Activated CD8-positive, alpha-beta memory T cell treated with anti-CD3 and anti-CD28 coated beads for 48 hours (primary cell): ENCODE results near the gene NSF.
"Not testable (repeated sequence)": the region's sequence is repeated elsewhere in the genome, so short reads cannot be mapped to it uniquely, and the experiment has no call there.

Experiments used
- DNase-seq, 3 experiments: peaks; one replicate each; pipeline ENCODE4 v3.0.0-alpha.2; 2020; ENCODE audit warnings: low read depth in 2 of 3, low spot score in 2 of 3

NSF gene

DNA sequence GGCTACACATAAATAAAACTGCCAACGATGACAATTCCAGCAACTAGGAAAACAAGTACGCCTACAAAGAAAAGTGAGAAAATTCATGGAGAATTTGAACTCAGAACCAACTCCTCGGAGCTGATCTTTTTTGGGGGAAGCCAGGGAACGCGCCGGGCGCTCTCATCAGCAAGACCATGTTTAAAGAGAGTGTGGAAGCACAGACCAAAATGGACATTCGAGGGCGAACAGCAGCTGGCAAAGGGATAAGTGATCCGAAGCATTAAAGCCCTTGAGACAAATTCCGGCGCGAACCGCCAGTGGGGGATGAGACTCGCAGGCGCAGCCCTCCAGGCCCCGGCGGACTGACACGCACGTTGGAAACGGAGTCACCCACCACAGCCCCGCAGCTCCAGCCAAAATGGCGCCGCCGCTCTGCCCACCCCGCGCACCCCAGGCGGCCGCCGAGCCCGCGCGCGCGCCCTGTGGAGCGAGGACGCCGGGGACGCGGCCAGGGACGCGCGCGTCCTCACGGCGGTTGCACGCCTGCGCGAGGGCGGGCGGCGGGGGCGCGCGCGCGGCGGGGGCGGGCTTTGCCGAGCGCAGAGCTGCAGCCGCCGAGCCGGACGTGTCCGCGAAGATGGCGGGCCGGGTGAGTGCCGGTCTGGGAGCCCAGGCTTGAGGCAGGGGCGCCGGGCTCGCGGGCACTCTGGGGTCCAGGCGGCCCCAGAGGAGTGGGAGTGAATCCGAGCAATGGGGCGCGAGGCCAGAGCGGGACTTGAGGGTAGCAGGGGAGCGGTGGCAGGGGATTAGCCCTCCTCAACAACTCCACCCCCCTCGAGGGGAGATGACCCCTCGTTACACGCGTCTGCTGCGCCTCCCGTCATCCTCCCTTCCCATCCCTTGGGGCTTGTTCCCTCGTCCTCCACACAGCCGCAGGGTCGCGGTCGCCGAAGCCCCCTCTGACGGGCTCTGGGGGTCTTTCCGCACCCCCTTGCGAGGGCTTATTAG lies at the start of gene NSF:
Gene NSF, plus strand, starts transcription at position 513 of the 990 bp plus-strand sequence. Its CDS starts 107 bp downstream, at position 620.
- not testable (repeated sequence) for DNase-seq

DNA sequence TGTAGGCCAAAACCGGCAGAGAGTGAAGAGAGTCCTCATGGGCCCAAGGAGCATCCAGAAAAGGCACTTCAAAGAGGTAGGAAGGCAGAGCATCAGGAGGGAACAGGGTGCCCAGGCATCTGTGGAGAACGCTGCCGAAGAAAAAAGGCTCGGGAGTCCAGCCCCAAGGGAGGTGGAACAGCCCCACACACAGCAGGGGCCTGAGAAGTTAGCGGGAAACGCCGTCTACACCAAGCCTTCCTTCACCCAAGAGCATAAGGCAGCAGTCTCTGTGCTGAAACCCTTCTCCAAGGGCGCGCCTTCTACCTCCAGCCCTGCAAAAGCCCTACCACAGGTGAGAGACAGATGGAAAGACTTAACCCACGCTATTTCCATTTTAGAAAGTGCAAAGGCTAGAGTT lies 41.9 kb upstream of the NSF start:
- not testable (repeated sequence) for DNase-seq

DNA sequence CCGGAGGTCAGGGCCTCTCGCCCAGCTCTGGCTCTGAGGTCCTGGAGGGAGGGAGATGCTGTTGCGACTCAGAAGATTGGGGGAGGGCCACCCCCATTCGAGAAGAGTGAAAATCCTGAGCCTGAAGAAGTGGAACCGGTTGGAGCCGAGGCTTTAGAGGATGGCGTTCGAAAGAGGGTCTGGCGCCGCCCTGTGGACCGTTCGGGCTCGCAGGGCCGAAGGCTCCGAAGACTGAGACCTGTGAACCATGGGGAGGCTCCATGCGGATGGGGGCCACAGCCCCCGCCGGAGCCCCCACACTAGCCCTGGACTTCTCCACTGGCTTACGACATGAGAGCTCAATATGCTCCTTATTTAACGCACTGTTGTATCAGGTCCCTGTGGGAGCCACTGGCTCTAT lies 31.3 kb upstream of the NSF start:
- not testable (repeated sequence) for DNase-seq

GRCh38 chr17:46560048-46560447 lies 30.4 kb upstream of the NSF start:
- not testable (repeated sequence) for DNase-seq

DNA sequence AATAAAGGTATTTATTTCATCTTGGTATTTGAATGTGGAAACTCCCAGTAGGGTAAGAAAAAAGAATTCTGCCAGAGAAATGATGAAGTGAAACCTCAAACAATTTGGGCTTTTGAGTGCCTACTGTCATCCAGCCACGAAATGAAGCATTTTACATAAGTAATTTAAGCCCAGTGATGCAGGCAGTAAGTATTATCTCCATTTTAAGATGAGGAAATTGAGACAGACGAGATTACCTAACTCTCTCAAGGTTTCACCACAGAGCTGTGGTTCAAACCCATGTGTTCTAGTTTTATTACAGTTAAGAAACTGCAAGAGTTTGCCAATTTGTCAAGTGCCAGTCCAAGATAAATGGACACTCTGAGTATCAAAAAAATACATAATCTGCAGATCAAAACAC lies 24.2 kb upstream of the NSF start:
- not testable (repeated sequence) for DNase-seq

GRCh38 chr17:46566980-46567379 lies 23.5 kb upstream of the NSF start:
- not testable (repeated sequence) for DNase-seq

DNA sequence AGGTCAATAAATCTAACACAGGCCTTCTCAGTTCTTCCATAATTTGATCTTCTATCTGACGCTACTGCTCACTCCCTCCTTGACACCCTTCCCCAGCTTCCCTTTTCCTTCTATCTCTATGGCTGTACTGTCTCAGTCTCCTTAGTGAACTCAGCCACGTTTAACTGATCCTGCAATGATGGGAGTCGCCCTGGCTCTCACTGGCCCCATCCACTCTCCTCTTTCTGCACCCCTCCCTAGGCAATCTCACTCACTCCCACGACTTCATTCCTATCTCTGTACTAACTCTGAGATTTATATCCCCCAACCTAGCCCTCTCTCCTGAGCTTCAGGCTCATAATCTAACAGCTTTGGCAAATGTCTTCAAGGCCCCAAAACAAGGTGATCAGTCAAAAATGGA lies 18.7 kb upstream of the NSF start:
- DNase-seq, result not testable (repeated sequence)

DNA sequence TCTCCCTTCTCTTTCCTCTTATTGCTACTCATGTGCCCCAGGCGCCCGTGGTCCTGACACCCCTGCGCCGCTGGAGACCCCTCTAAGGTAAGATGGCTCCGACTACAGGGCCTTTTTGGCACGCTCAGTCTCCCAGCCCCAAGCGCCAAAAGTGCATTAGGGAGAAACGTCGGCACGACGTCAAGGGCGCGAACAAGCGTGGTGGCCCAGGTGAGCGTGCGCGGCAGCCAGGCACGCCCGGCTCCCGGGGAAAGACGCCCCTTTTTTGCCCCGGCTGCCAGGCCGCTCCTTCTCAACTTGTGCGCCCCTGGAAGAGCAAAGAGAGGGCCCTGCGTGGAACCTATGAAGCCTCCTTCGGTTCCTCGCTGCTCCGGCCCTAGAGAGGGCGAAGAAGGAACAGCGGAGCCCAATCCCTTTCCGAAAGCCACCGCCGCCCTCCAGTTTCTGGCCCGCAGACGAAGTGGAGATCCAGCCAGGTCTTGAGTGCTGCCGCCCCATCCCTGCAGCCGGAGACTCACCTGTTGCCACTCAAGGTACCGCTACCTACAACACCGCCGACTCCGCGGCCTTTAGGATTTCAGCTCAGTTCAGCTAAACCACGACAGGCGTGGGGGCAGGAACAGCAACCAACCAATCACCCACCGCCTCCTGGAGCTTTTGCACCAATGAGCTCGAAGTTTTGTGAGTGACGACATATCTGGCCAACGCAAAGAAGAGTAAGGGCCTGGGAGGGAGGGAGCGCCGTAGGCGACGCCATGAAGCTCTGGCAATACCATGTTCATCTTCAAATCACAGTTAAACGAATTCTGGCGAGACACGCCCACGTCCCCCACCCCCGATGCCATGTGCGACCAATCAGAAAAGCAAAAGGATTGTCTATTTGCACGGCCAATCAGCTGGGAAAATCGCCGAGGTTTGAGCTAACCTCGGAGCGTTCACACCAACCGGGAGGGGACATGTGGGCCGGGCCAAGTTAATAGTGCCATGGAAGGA lies 11.1 kb upstream of the NSF start, which contains the start of gene ARL17A:
Gene ARL17A, minus strand, starts transcription at position 609 of the 993 bp plus-strand sequence. CDS start 3,369 bp downstream, outside the sequence.
- peak; percentile 0 to 40 (median 33) for DNase-seq

- not testable (repeated sequence) for DNase-seq
These were observed 10.4 kb upstream of the NSF start for GRCh38 chr17:46580082-46580481.

- DNase-seq, result not testable (repeated sequence)
These were observed 5.0 kb upstream of the NSF start for GRCh38 chr17:46585444-46585843.

GRCh38 chr17:46591332-46591731 lies 863 bp downstream of the NSF start:
- DNase-seq, result not testable (repeated sequence)

DNA sequence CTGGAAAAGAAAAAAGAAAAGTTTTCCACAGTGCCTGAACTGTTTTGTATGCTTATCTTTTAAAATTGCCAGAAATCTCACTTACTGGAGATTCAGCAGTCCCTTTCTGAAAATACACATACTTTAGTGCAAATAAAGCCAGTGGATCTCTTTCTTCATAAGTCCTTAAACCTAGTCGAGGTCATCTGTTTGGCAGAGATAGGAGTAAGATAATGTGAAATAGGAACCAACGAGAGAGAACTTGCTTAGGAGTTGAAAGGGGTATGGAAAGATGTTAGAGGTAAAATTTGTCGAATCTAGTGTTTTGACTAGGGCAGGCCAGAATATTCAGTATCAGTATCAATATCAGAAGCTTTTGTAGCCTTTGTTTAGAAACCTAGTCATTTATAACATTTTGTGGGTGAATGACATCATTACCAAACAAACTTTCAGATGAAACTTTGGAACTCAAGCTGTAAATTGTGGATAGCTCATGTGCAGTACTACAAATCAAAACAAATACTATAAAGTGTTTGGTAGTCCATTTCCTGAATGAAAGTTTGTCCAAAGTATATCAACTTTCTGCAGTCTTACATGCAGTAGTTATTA lies 8.0 kb downstream of the NSF start:
- not testable (repeated sequence) for DNase-seq

- DNase-seq, result not testable (repeated sequence)
These were observed 10.3 kb downstream of the NSF start for GRCh38 chr17:46600767-46601166.

GRCh38 chr17:46603125-46603524 lies 12.7 kb downstream of the NSF start:
- DNase-seq, result not testable (repeated sequence)

DNA sequence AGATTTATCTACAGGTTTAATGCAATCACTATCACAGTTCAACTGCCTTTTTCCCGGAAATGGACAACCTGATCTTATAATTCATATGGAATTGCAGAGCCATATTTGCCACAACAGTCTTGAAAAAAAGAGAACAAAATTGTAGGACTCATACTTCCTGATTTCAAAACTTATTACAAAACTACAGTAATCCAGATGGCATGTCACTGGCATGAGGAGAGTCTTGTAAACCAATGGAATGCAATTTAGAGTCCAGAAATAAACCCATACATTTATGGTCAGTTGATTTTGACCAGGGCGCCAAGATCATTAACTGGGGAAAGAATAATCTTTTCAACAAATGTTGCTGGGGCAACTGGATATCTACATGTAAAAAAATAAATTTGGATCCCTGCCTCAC lies 20.8 kb downstream of the NSF start:
- not testable (repeated sequence) for DNase-seq

- DNase-seq, result not testable (repeated sequence)
These were observed 23.4 kb downstream of the NSF start for GRCh38 chr17:46613876-46614275.

- not testable (repeated sequence) for DNase-seq
These were observed 26.7 kb downstream of the NSF start for GRCh38 chr17:46617121-46617520.

DNA sequence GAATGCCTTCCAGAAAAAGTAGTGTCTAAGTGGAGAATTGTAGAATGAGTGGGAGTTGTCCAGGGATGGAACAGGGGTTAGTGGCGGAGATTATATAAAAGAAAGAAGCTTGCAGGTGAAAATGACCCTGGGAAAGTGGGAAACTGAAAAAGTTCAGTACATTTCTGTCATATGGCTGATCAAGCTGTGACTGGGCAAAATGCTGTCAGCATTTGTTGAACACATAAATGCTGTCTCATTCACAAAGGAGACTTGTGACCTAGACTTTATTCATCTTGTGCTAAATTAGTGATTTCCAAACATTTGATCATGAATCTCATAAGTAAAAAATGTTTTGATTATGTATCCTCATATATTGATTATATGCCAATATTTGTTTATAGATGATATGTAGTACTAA lies 28.5 kb downstream of the NSF start:
- not testable (repeated sequence) for DNase-seq

GRCh38 chr17:46623790-46624189 lies 33.3 kb downstream of the NSF start:
- not testable (repeated sequence) for DNase-seq

DNA sequence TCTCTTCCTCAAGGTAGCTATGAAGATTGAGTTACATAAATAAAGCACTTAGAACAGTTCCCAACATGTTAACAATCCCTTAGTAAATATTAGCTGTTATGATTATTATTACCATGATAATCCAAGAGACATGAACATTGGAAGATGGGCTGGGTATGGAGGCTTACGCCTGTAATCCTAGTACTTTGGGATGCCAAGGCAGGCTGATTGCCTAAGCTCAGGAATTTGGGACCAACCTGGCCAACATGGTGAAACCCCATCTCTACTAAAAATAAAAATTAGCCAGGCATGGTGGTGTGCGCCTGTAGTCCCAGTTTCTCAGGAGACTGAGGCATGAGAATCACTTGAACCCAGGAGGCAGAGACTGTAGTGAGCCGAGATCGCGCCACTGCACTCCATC lies 34.3 kb downstream of the NSF start:
- DNase-seq, result not testable (repeated sequence)

GRCh38 chr17:46627452-46627851 lies 37.0 kb downstream of the NSF start:
- DNase-seq, result not testable (repeated sequence)
